GM19455 (cell line): Measurements from ENCODE around the gene ERP44.

Experiments
- ATAC-seq: cut with Tn5 transposase; IDR thresholded peaks from one replicate; pipeline ENCODE4 v1.9.1; 2021; ENCODE audit not compliant: unreplicated experiment

Gene ERP44

DNA sequence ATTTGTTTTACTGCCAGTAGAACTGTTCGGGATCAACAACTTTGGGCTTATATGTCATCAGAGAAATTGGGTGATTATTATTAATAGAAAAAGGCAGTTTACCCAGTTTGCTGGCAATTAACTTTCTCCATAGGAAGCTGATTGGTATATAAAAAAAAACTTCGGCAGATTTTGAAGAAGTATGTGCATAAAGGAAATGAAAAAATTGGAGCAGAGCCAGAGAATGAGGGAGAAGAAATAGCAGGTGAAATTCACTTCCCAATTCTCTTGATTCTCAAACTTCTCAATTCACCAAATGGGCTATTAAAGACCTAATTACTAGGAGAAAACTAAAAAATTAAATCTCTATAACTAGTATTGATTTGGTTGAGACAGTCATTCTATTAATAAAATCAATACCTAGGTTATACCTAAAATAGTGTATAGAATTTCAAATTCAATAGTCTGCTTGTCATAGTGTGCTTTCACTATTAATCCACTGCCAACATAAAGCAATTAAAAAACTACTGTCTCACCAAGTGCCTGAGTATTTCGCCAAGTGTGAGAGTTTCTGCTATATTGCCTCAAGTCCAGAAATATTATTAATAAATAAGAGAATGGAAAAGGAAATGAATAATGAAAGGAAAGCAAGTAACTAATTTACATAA is 144.8 kb downstream of the ERP44 start:
- no peak for ATAC-seq

DNA sequence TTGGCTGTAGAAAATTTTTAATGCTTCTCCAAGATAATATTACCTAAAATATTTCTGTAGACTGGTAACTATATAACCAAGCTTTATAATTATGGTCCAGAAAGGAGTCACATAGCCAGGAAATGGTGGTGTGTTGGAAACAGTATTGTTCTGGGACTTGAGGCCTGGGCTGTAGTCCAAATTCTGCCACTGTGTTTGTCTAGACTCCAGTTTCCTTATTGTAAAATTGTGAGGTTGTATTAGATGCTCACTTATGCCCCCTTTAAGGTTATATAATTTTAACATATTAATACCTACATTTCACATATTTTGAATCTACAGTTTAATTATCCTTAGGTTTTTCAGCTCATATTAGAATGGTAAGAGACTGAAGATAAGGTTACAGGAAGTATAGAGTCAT is 149.9 kb downstream of the ERP44 start:
- no peak for ATAC-seq

DNA sequence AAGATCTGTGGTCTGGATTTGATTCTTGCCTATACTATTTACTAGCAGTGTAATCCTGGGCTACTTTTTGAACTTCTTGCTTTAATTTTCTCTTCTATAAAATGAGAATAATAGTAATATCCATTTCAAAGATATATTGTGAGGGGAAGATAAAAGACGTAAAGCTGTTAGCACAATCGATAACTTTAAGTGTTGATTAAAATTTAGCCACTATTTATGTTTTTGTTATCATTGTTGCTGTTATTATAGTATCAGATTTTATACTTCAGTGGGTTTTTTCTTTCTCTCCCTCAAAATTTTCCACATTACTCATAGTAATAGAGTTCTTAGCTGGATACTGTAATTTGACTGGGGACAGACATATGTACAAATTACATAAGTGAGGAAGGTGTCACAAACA is 150.3 kb downstream of the ERP44 start:
- no peak for ATAC-seq

DNA sequence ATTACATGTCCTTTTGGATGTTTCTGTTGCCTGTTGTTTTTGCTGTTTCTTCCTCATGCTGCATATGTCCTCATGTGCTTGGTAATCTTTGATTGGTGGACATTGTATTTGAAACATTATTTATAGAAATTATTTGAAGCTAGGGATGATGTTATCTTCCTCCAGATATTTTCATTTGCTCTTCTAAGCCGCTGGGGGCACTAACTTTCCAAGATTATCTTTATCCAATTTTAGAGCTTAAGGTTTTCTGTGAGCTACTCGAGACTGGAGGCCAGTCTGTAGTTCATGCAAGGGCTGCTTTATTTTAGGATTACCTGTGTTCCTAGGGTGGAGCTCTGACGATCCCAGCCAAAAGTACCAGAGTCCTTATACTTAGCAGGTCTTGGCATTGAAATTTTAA is 151.4 kb downstream of the ERP44 start:
- ATAC-seq = no peak

DNA sequence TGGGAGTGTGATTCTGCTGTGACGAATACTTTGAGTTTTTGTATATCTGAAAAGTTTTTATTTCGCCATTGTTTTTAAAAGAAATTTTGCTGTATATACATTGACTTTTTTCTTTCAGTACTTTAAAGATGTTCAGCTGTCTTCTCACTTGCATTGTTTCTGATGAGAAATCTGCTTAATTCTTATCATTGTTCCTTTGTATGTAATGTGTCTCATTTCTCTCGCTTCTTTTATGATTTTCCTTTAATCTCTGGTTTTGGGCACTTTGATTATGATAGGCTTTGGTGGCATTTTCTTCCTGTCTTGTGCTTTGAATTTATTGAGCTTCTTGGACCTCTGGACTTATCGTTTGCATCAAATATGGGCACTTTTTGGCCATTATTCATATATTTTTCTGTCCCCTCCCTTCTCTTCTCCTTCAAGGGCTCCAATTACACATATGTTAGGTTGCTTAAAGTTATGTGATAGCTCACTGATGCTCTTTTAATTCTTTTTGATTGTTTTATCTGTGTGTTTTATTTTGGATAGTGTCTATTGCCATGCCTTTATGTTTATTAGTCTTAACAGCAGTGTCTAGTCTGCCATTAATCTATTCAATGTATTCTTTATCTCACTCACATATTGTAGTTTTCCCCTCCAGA is 161.7 kb downstream of the ERP44 start:
- ATAC-seq = no peak

DNA sequence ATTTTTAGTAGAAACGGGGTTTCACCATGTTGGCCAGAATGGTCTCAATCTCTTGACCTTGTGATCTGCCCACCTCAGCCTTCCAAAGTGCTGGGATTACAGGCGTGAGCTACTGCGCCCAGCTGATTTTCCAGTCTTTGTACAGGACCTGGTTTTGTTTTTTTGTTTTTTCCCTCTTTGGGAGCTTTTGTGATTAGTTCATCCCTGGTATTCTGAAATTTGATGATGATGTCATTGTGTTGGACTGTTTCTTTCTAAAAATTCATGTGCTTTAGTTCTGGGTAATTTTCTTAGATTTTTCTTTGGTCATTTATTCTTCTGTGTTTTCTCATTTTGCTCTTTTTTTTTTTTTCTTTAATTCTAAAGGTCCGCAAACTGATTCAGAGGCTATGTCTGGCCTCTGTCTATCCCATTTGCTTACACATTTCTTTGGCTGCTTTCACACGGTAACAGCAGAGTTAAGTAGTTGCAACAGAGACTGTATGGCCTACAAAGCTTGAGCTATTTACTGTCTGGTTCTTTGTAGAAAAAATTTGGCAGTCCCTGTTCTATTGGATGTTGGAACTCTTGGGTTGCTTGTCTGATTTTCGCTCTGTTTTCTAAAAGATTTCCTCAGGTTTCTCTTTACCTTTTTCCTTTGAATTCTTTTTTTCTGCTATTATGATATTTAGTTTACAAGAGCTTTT is 167.5 kb downstream of the ERP44 start:
- ATAC-seq = no peak

DNA sequence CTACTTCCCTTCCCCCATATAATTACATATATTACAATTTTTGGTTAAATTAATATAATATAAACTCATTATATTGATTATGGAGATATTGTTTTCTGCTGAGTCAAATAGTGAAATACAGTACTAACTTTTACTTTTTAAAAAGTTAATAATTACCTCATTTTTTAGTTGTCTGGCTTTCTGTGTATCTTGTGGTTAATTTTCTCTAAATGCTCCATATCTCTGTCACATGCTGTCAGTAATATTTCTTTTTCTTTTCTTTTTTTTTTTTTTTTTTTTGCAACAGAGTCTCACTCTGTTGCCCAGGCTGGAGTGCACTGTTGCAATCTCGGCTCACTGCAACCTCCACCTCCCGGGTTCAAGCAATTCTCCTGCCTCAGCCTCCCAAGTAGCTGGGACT is 169.1 kb downstream of the ERP44 start:
- no peak for ATAC-seq
